Measurements from ENCODE around the gene CEBPA. TPM values are rescaled to one million over a fixed set of nuclear protein-coding genes. Genes with fewer than 3 reads are reported as not detected.

The CEBPA gene
- total RNA-seq, 1 experiment from 2014 or later, result 0.80 TPM

Other genes starting within 250 kb of the CEBPA start
- 7.4 and 19.9 TPM in 2 replicates for gene RHPN2, start 237.6 kb downstream of the CEBPA start, total RNA-seq (2014; rRNA removed; shearing (Covaris generic))
- gene GPATCH1, start 221.4 kb downstream of the CEBPA start, total RNA-seq (2014; rRNA removed; shearing (Covaris generic)), result 7.1 and 12.9 TPM in 2 replicates
- not detected in 2 replicates for gene WDR88, start 170.4 kb downstream of the CEBPA start, total RNA-seq (2014; rRNA removed; shearing (Covaris generic))
- gene LRP3, start 108.2 kb downstream of the CEBPA start, total RNA-seq (2014; rRNA removed; shearing (Covaris generic)), result 8.4 and 11.1 TPM in 2 replicates
- not detected in 2 replicates for gene SLC7A10, start 76.7 kb downstream of the CEBPA start, total RNA-seq (2014; rRNA removed; shearing (Covaris generic))
- gene CEBPG, start 71.2 kb upstream of the CEBPA start, total RNA-seq (2014; rRNA removed; shearing (Covaris generic)), result 35.4 and 40.0 TPM in 2 replicates
- gene PEPD, start 219.3 kb upstream of the CEBPA start, total RNA-seq (2014; rRNA removed; shearing (Covaris generic)), result 65.2 and 87.3 TPM in 2 replicates